GM18907 (cell line): Measurements from ENCODE around the gene EXOC3L1.

Experiments used
- ATAC-seq: cut with Tn5 transposase; IDR thresholded peaks from one replicate; pipeline ENCODE4 v1.9.1; 2021; ENCODE audit warnings: mild to moderate bottlenecking, moderate library complexity; ENCODE audit not compliant: unreplicated experiment

EXOC3L1 gene

GRCh38 chr16:67216612-67217490, 26.9 kb upstream of the EXOC3L1 start:
- ATAC-seq = no peak

- no peak for ATAC-seq
These were observed 25.8 kb upstream of the EXOC3L1 start for GRCh38 chr16:67215706-67216105.

- no peak for ATAC-seq
These were observed 23.5 kb upstream of the EXOC3L1 start for GRCh38 chr16:67213197-67214019.

GRCh38 chr16:67212766-67213165, 22.8 kb upstream of the EXOC3L1 start:
- no peak for ATAC-seq

- no peak for ATAC-seq
These were observed 21.7 kb upstream of the EXOC3L1 start for GRCh38 chr16:67211674-67212073.

GRCh38 chr16:67210069-67210937, 20.4 kb upstream of the EXOC3L1 start:
- no peak for ATAC-seq

- ATAC-seq = no peak
These were observed 19.6 kb upstream of the EXOC3L1 start for GRCh38 chr16:67209565-67209964.

- ATAC-seq = no peak
These were observed 18.4 kb upstream of the EXOC3L1 start for GRCh38 chr16:67208154-67208896.

GRCh38 chr16:67207249-67208091, 17.5 kb upstream of the EXOC3L1 start:
- no peak for ATAC-seq

GRCh38 chr16:67206838-67207248, 16.9 kb upstream of the EXOC3L1 start:
- no peak for ATAC-seq

GRCh38 chr16:67206129-67206837, 16.3 kb upstream of the EXOC3L1 start:
- no peak for ATAC-seq

- ATAC-seq = no peak
These were observed 14.1 kb upstream of the EXOC3L1 start for GRCh38 chr16:67204076-67204475.

- ATAC-seq = no peak
These were observed 13.1 kb upstream of the EXOC3L1 start for GRCh38 chr16:67202956-67203493.

GRCh38 chr16:67202426-67202825, 12.5 kb upstream of the EXOC3L1 start:
- ATAC-seq = no peak

GRCh38 chr16:67201411-67202345, 11.7 kb upstream of the EXOC3L1 start:
- no peak for ATAC-seq

- ATAC-seq = no peak
These were observed 10.6 kb upstream of the EXOC3L1 start for GRCh38 chr16:67200491-67200890.

- ATAC-seq = no peak
These were observed 9.9 kb upstream of the EXOC3L1 start for GRCh38 chr16:67199808-67200198.
